ENCODE results near the gene LRRTM4.

LRRTM4 gene

GRCh38 chr2:76921006-76921405 is 601.2 kb downstream of the LRRTM4 start:
- Histone ChIP-seq H3K9me3 (ENCODE audit: insufficient read depth, low read length) (no peaks in the 10 kb centered on the region), H3K4me3 (ENCODE audit: low read length) (no peak overlapping the region), H3K27ac (ENCODE audit: low read length) (no peak overlapping the region), H3K4me2 (ENCODE audit: low read length) (no peak overlapping the region), H3K79me2 (ENCODE audit: low read length) (no peaks in the 10 kb centered on the region), H3K9ac (ENCODE audit: low read length) (no peak overlapping the region), H4K20me1 (ENCODE audit: insufficient read depth, low read length) (no peaks in the 10 kb centered on the region), H3K36me3 (replicated peaks; ENCODE audit: low read depth, low read length) (no peaks in the 10 kb centered on the region), H3K4me1 (ENCODE audit: low read length) (no peaks in the 10 kb centered on the region), H3K27me3 (ENCODE audit: low read depth, low read length) (no peaks in the 10 kb centered on the region), H2AFZ (ENCODE audit: low read depth, low read length) (no peak overlapping the region)
- TF ChIP-seq EZH2phosphoT487 (IDR thresholded peaks at IDR 0.05; ENCODE audit: low read depth): no peak
- TF ChIP-seq, protein P1, sequence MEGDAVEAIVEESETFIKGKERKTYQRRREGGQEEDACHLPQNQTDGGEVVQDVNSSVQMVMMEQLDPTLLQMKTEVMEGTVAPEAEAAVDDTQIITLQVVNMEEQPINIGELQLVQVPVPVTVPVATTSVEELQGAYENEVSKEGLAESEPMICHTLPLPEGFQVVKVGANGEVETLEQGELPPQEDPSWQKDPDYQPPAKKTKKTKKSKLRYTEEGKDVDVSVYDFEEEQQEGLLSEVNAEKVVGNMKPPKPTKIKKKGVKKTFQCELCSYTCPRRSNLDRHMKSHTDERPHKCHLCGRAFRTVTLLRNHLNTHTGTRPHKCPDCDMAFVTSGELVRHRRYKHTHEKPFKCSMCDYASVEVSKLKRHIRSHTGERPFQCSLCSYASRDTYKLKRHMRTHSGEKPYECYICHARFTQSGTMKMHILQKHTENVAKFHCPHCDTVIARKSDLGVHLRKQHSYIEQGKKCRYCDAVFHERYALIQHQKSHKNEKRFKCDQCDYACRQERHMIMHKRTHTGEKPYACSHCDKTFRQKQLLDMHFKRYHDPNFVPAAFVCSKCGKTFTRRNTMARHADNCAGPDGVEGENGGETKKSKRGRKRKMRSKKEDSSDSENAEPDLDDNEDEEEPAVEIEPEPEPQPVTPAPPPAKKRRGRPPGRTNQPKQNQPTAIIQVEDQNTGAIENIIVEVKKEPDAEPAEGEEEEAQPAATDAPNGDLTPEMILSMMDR (IDR thresholded peaks at IDR 0.05; ENCODE audit: low read depth, low read length): no peak

DNA sequence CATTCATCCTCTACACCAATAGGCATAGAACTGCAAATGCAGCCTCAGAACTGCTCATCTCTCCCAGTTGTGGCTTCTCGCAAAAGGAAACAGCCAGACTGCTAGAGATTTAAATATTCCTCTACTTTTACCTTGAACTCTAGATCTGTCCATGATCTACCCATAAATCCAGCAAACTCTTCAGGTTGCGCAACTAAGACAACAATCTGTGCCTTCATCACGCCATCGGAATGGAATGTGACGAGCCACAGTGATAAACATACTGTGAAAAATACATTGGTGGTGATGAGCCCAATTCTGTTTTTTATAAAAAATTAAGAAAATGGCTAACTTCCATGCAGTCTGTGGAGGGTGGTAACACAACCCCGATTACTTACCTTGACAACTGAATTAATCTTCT is 626.7 kb downstream of the LRRTM4 start:
- H3K9me3 ChIP-seq (ENCODE audit: insufficient read depth, low read length): no peaks in the 10 kb centered on the region
- H3K27me3 ChIP-seq (ENCODE audit: low read depth, low read length): no peaks in the 10 kb centered on the region
- no peaks in the 10 kb centered on the region for H3K4me1 ChIP-seq (ENCODE audit: low read length)
- H4K20me1 ChIP-seq (ENCODE audit: insufficient read depth, low read length): no peaks in the 10 kb centered on the region
- no peak overlapping the region for H3K4me2 ChIP-seq (ENCODE audit: low read length)
- no peaks in the 10 kb centered on the region for H3K79me2 ChIP-seq (ENCODE audit: low read length)
- no peak overlapping the region for H2AFZ ChIP-seq (ENCODE audit: low read depth, low read length)
- H3K36me3 ChIP-seq (replicated peaks; ENCODE audit: low read depth, low read length): no peaks in the 10 kb centered on the region
- no peak overlapping the region for H3K9ac ChIP-seq (ENCODE audit: low read length)
- H3K4me3 ChIP-seq (ENCODE audit: low read length): no peak overlapping the region
- TF ChIP-seq, protein P1 (IDR thresholded peaks at IDR 0.05; ENCODE audit: low read depth, low read length): no peak
- no peak for TF ChIP-seq EZH2phosphoT487 (IDR thresholded peaks at IDR 0.05; ENCODE audit: low read depth)
- no peak overlapping the region for H3K27ac ChIP-seq (ENCODE audit: low read length)

GRCh38 chr2:76870581-76870980 is 651.6 kb downstream of the LRRTM4 start:
- Histone ChIP-seq H3K27ac (ENCODE audit: low read length) (no peak overlapping the region), H3K9me3 (ENCODE audit: insufficient read depth, low read length) (no peaks in the 10 kb centered on the region), H3K4me1 (ENCODE audit: low read length) (peaks cover 4% of the 10 kb centered on the region), H3K27me3 (ENCODE audit: low read depth, low read length) (no peaks in the 10 kb centered on the region), H3K36me3 (replicated peaks; ENCODE audit: low read depth, low read length) (no peaks in the 10 kb centered on the region), H3K4me2 (ENCODE audit: low read length) (no peak overlapping the region), H4K20me1 (ENCODE audit: insufficient read depth, low read length) (no peaks in the 10 kb centered on the region), H3K9ac (ENCODE audit: low read length) (no peak overlapping the region), H3K79me2 (ENCODE audit: low read length) (no peaks in the 10 kb centered on the region), H3K4me3 (ENCODE audit: low read length) (no peak overlapping the region), H2AFZ (ENCODE audit: low read depth, low read length) (no peak overlapping the region)
- no peak for TF ChIP-seq EZH2phosphoT487 (IDR thresholded peaks at IDR 0.05; ENCODE audit: low read depth)
- TF ChIP-seq, protein P1 (IDR thresholded peaks at IDR 0.05; ENCODE audit: low read depth, low read length): no peak

GRCh38 chr2:76870011-76870410 is 652.2 kb downstream of the LRRTM4 start:
- no peak overlapping the region for H2AFZ ChIP-seq (ENCODE audit: low read depth, low read length)
- no peak overlapping the region for H3K27ac ChIP-seq (ENCODE audit: low read length)
- peaks cover 4% of the 10 kb centered on the region for H3K4me1 ChIP-seq (ENCODE audit: low read length)
- H3K9me3 ChIP-seq (ENCODE audit: insufficient read depth, low read length): no peaks in the 10 kb centered on the region
- no peaks in the 10 kb centered on the region for H3K79me2 ChIP-seq (ENCODE audit: low read length)
- no peaks in the 10 kb centered on the region for H3K36me3 ChIP-seq (replicated peaks; ENCODE audit: low read depth, low read length)
- H3K27me3 ChIP-seq (ENCODE audit: low read depth, low read length): no peaks in the 10 kb centered on the region
- H3K4me2 ChIP-seq (ENCODE audit: low read length): no peak overlapping the region
- no peak overlapping the region for H3K9ac ChIP-seq (ENCODE audit: low read length)
- no peak overlapping the region for H3K4me3 ChIP-seq (ENCODE audit: low read length)
- H4K20me1 ChIP-seq (ENCODE audit: insufficient read depth, low read length): no peaks in the 10 kb centered on the region
- TF ChIP-seq, protein P1 (IDR thresholded peaks at IDR 0.05; ENCODE audit: low read depth, low read length): no peak
- TF ChIP-seq EZH2phosphoT487 (IDR thresholded peaks at IDR 0.05; ENCODE audit: low read depth): no peak

Measured in OCI-LY3 (cell line).